H1 (cell line): Measurements from ENCODE around the gene GNB1. TPM values are rescaled to one million over a fixed set of nuclear protein-coding genes. Genes with fewer than 3 reads are reported as not detected.

Source experiments
- CTCF ChIA-PET: fragments of 300-600 bp; sonication (Branson Sonifier 250); formaldehyde crosslinking; loops from one replicate; lab custom pipeline; 2021; ENCODE audit not compliant: partially characterized antibody; lab: Charles Lee
- POLR2A ChIA-PET: fragments of 300-600 bp; sonication (Branson Sonifier 250); formaldehyde crosslinking; loops from one replicate; lab custom pipeline; 2021; ENCODE audit warnings: inconsistent platforms; ENCODE audit not compliant: partially characterized antibody; lab: Charles Lee
- DNase-seq, 2 experiments: peaks; one replicate each; pipeline versions ENCODE4 v3.0.0 to v3.0.0-alpha.2; 2010 to 2022; ENCODE audit warnings: low spot score in 2 of 2, low read depth in 1 of 2, mixed read lengths in 1 of 2
- FAIRE-seq: peaks from 2 replicates; lab custom pipeline; 2011; peaks lifted over from hg19 to GRCh38; lab: Jason Lieb, UNC
- H2AFZ ChIP-seq: 2 replicates; pipeline ENCODE4 v1.8.1; 2012; ENCODE audit warnings: low read length, inconsistent platforms
- H2AK5ac ChIP-seq: 2 replicates; pipeline ENCODE4 v1.6.1; 2013; ENCODE audit warnings: low read depth, low read length
- H2BK120ac ChIP-seq: replicated peaks from 2 replicates; pipeline ENCODE3; 2013; ENCODE audit warnings: low read depth, low read length, inconsistent platforms
- H2BK12ac ChIP-seq: 2 replicates; pipeline ENCODE4 v1.6.1; 2013; ENCODE audit warnings: low read depth, low read length
- H2BK15ac ChIP-seq: 2 replicates; pipeline ENCODE4 v1.6.1; 2013; ENCODE audit warnings: low read length
- H2BK20ac ChIP-seq: 2 replicates; pipeline ENCODE4 v1.6.1; 2013; ENCODE audit warnings: low read length
- H2BK5ac ChIP-seq: 2 replicates; pipeline ENCODE4 v1.6.1; 2013; ENCODE audit warnings: low read depth, low read length
- H3K14ac ChIP-seq: 2 replicates; pipeline ENCODE4 v1.6.1; 2013; ENCODE audit warnings: inconsistent platforms; ENCODE audit not compliant: insufficient read length
- H3K18ac ChIP-seq: 2 replicates; pipeline ENCODE4 v1.6.1; 2013; ENCODE audit warnings: low read length; ENCODE audit errors: extremely low read depth
- H3K23ac ChIP-seq: 2 replicates; pipeline ENCODE4 v1.6.1; 2013; ENCODE audit warnings: inconsistent platforms; ENCODE audit not compliant: insufficient read length
- H3K23me2 ChIP-seq: 2 replicates; pipeline ENCODE4 v1.6.1; 2013; ENCODE audit warnings: low read depth, low read length
- H3K27ac ChIP-seq: 2 replicates; pipeline ENCODE4 v1.6.1; 2011; ENCODE audit warnings: low read depth, low read length, inconsistent platforms
- H3K27me3 ChIP-seq, 4 experiments: replicated peaks in 1 of 4; 1 replicate in 1 of 4; 2 replicates in 3 of 4; pipeline versions ENCODE4 v1.6.1 to v1.8.1; 2011 to 2013; ENCODE audit warnings: low read length in 3 of 4, mild to moderate bottlenecking in 3 of 4, inconsistent platforms in 2 of 4, mixed read lengths in 2 of 4, moderate library complexity in 1 of 4; ENCODE audit not compliant: control insufficient read depth in 3 of 4, insufficient read depth in 3 of 4; ENCODE audit errors: extremely low read depth in 1 of 4
- H3K36me3 ChIP-seq, 4 experiments: 2 replicates each; pipeline versions ENCODE4 v1.6.1 to v1.8.1; 2011 to 2013; ENCODE audit warnings: mild to moderate bottlenecking in 4 of 4, low read length in 3 of 4, moderate library complexity in 2 of 4, control low read depth in 1 of 4, inconsistent platforms in 1 of 4; ENCODE audit not compliant: insufficient read depth in 4 of 4, control insufficient read depth in 2 of 4
- H3K4ac ChIP-seq: replicated peaks from 2 replicates; pipeline ENCODE3; 2013; ENCODE audit warnings: low read length, low read depth, mixed read lengths, inconsistent platforms; ENCODE audit not compliant: insufficient read length
- H3K4me1 ChIP-seq, 4 experiments: replicated peaks in 1 of 4; 1 replicate in 1 of 4; 2 replicates in 3 of 4; pipeline versions ENCODE4 v1.6.1 to v1.8.1; 2011 to 2013; ENCODE audit warnings: low read length in 3 of 4, inconsistent platforms in 2 of 4, mixed read lengths in 1 of 4; ENCODE audit not compliant: insufficient read depth in 4 of 4, control insufficient read depth in 3 of 4
- H3K4me2 ChIP-seq, 2 experiments: 2 replicates each; pipeline versions ENCODE4 v1.6.1 to v1.8.1; 2011 to 2013; ENCODE audit warnings: low read depth in 2 of 2, low read length in 2 of 2, control low read depth in 1 of 2, inconsistent platforms in 1 of 2, mild to moderate bottlenecking in 1 of 2; ENCODE audit not compliant: insufficient read depth in 1 of 2
- H3K4me3 ChIP-seq, 4 experiments: fragments of 200-600, 300-600 bp in 1 of 4; sonication (generic), shearing (Covaris generic), sonication (Bioruptor Twin) in 1 of 4; 2 replicates each; pipeline versions ENCODE4 v1.5.1 to v1.8.1; 2011 to 2016; ENCODE audit warnings: low read length in 4 of 4, low read depth in 3 of 4, control low read depth in 2 of 4, inconsistent platforms in 2 of 4, mild to moderate bottlenecking in 2 of 4, mixed read lengths in 1 of 4, moderate library complexity in 1 of 4; ENCODE audit not compliant: insufficient read depth in 2 of 4; ENCODE audit errors: extremely low read depth in 1 of 4
- H3K56ac ChIP-seq: replicated peaks from 2 replicates; pipeline ENCODE3; 2013; ENCODE audit warnings: low read depth, mild to moderate bottlenecking, mixed read lengths, low read length, inconsistent platforms; ENCODE audit not compliant: insufficient read length
- H3K79me1 ChIP-seq: 2 replicates; pipeline ENCODE4 v1.6.1; 2013; ENCODE audit warnings: low read depth, low read length, control low read depth
- H3K79me2 ChIP-seq, 2 experiments: 2 replicates each; pipeline versions ENCODE4 v1.6.1 to v1.8.1; 2012 to 2013; ENCODE audit warnings: low read length in 2 of 2, mild to moderate bottlenecking in 2 of 2, inconsistent platforms in 1 of 2; ENCODE audit not compliant: insufficient read depth in 2 of 2, control insufficient read depth in 1 of 2
- H3K9ac ChIP-seq, 4 experiments: replicated peaks in 1 of 4; 1 replicate in 1 of 4; 2 replicates in 3 of 4; pipeline versions ENCODE4 v1.6.1 to v1.8.1; 2011 to 2013; ENCODE audit warnings: low read depth in 3 of 4, low read length in 3 of 4, control low read depth in 2 of 4, mild to moderate bottlenecking in 2 of 4, moderate library complexity in 2 of 4, inconsistent platforms in 1 of 4; ENCODE audit errors: extremely low read depth in 1 of 4
- H3K9me3 ChIP-seq, 2 experiments: 2 replicates each; pipeline versions ENCODE4 v1.6.1 to v1.8.1; 2012 to 2013; ENCODE audit warnings: mild to moderate bottlenecking in 2 of 2, moderate library complexity in 2 of 2, control low read depth in 1 of 2, inconsistent platforms in 1 of 2, low read depth in 1 of 2, low read length in 1 of 2, mixed read lengths in 1 of 2; ENCODE audit not compliant: insufficient read depth in 2 of 2
- H4K20me1 ChIP-seq, 2 experiments: replicated peaks in 1 of 2; 2 replicates each; pipeline versions ENCODE3 to v1.8.1; 2011 to 2013; ENCODE audit warnings: inconsistent platforms in 2 of 2, low read length in 2 of 2, mild to moderate bottlenecking in 1 of 2; ENCODE audit not compliant: insufficient read depth in 2 of 2, control insufficient read depth in 1 of 2
- H4K5ac ChIP-seq: 2 replicates; pipeline ENCODE4 v1.6.1; 2013; ENCODE audit warnings: low read length, low read depth, mixed read lengths, inconsistent platforms; ENCODE audit not compliant: insufficient read length
- H4K8ac ChIP-seq: 2 replicates; pipeline ENCODE4 v1.8.0; 2013; ENCODE audit warnings: mild to moderate bottlenecking, moderate library complexity, low read length, inconsistent platforms; ENCODE audit not compliant: insufficient read depth; ENCODE audit errors: extremely low read depth
- H4K91ac ChIP-seq: replicated peaks from 2 replicates; pipeline ENCODE3; 2013; ENCODE audit warnings: low read length, mixed read lengths, inconsistent platforms; ENCODE audit not compliant: insufficient read length
- ATF3 ChIP-seq: IDR thresholded peaks from 2 replicates; pipeline ENCODE4 v1.6.1; 2011; ENCODE audit warnings: low read depth, mild to moderate bottlenecking, low read length; ENCODE audit not compliant: insufficient read depth
- BCL11A ChIP-seq, 2 experiments: IDR thresholded peaks; one replicate each; pipeline ENCODE4 v1.6.1; 2011; ENCODE audit warnings: low read depth in 2 of 2, low read length in 2 of 2, mild to moderate bottlenecking in 2 of 2
- CTCF ChIP-seq, 3 experiments: IDR thresholded peaks; 1 replicate in 2 of 3; 2 replicates in 1 of 3; pipeline versions ENCODE4 v1.5.1 to v1.6.1; 2011; ENCODE audit warnings: low read length in 3 of 3, mild to moderate bottlenecking in 3 of 3, inconsistent platforms in 2 of 3, low read depth in 1 of 3, moderate library complexity in 1 of 3; ENCODE audit not compliant: insufficient read depth in 1 of 3; ENCODE audit errors: control extremely low read depth in 1 of 3
- MAX ChIP-seq: IDR thresholded peaks from 2 replicates; pipeline ENCODE4 v1.6.1; 2012; ENCODE audit warnings: inconsistent platforms
- NRF1 ChIP-seq: IDR thresholded peaks from 2 replicates; pipeline ENCODE4 v1.6.1; 2011; ENCODE audit warnings: mild to moderate bottlenecking, low read depth, low read length, improper control_type of control experiment
- PHF8 ChIP-seq: fragments of 200-600 bp; sonication (generic); conservative IDR thresholded peaks from 2 replicates; pipeline ENCODE4 v1.7.1; 2012; ENCODE audit warnings: low read depth, mild to moderate bottlenecking, inconsistent platforms, low read length, moderate library complexity
- SRF ChIP-seq: IDR thresholded peaks from 2 replicates; pipeline ENCODE4 v1.6.1; 2011; ENCODE audit warnings: mild to moderate bottlenecking, low read depth, low read length, moderate library complexity
- TBP ChIP-seq: IDR thresholded peaks from 2 replicates; pipeline ENCODE4 v1.6.1; 2011; ENCODE audit warnings: low read depth, low read length, improper control_type of control experiment
- TCF12 ChIP-seq: IDR thresholded peaks from 2 replicates; pipeline ENCODE4 v1.6.1; 2011; ENCODE audit warnings: low read depth, mild to moderate bottlenecking, low read length
- WGBS, 2 experiments: shearing (Covaris generic) in 1 of 2; methylation state at CpG; one replicate each; pipeline versions ENCODE4 v1.1.6 to v1.1.7; 2013 to 2015; ENCODE audit warnings: low lambda C conversion rate in 2 of 2, mixed read lengths in 2 of 2, inconsistent platforms in 1 of 2, low coverage in 1 of 2, missing lambda C conversion rate in 1 of 2; ENCODE audit not compliant: insufficient replicate concordance in 2 of 2, insufficient coverage in 1 of 2, insufficient read length in 1 of 2; ENCODE audit errors: extremely low coverage in 1 of 2, missing lambda C conversion rate in 1 of 2; 5-methylcytosine and 5-hydroxymethylcytosine counted together
- polyA plus RNA-seq, 7 experiments: library from polyadenylated mRNA; depleted of rRNA in 3 of 7; stranded (reverse) in 5 of 7; unstranded in 2 of 7; fragments of >200 nt in 5 of 7; fragments of 200-250 nt in 2 of 7; gene quantifications; 1 replicate in 5 of 7; 2 replicates in 1 of 7; 4 replicates in 1 of 7; pipeline versions ENCODE4 v1.2.1 to v1.2.3, GENCODE V29; 2011 to 2013; ENCODE audit warnings: missing spikeins in 2 of 7, mixed read lengths in 2 of 7
- total RNA-seq: library from RNA; stranded (reverse); fragmentation: NEBNext Ultra II Directional; extraction: Animal tissue kit (Norgen Biotek cat#: 25700); gene quantifications from 2 replicates; pipeline ENCODE4 v1.2.1, GENCODE V29; 2021

The GNB1 gene
- total and polyA plus RNA-seq, 2 of the 8 experiments (the other 6 are each of a cell fraction or from before 2014, with no cell fraction given) = 343 to 382 TPM

DNA sequence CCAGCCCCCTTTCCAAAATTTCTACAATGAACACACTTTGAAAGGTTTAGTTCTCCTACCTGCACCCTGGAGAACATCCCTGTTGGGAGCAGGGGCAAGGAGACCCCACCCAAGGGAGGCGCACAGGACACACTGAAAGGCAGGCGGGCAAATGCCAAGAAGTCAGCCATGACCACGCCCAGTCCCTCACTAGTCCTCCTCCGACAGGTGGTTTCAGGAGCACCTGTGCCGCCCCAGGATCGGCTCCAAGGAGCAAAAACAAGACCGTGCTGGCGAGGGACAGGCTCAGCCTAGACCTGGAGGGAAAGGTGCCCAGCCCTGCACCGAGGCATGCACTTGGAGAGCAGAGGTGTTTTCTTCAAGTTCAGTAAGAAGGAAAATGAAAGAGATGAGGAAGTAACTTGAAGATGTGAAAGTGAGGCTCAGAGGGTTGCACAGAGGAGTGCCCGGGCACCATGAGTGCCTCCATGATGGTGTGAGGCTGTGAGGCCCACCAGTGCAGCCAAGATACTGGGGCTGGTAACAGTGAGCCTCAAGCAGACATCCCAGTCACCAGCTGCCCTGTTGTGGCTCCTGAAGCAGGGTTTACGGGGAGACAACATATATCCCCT is 93.1 kb downstream of the GNB1 start:
- ChIA-PET POLR2A (interaction anchor here (0.7 to 1.0 kb wide), 2 partner anchors 8 to 30 kb away, joined by 3 to 4 read pairs; no protein-coding TSS in a partner anchor), CTCF (interaction anchor here (0.6 to 4.8 kb wide), 7 partner anchors 8 to 805 kb away, joined by 3 to 22 read pairs (median 4); no protein-coding TSS in a partner anchor)
- FAIRE-seq (no peak), DNase-seq (no peak)
- H3K79me1 ChIP-seq = peaks cover 13% of the 10 kb centered on the region
- H3K23me2 ChIP-seq = no peaks in the 10 kb centered on the region
- H3K4me3 ChIP-seq = no peak overlapping the region
- no peak overlapping the region for H3K23ac ChIP-seq
- WGBS, 2 experiments = 91% methylated on average over 11 of the region's 11 CpGs; no CpG with 5 or more reads in 1 of the 2 experiments
- H4K5ac ChIP-seq = no peak overlapping the region
- no peak overlapping the region for H2BK20ac ChIP-seq
- no peak overlapping the region for H3K9ac ChIP-seq
- no peak overlapping the region for H2BK120ac ChIP-seq
- no peak overlapping the region for H3K14ac ChIP-seq
- H3K4me2 ChIP-seq = no peak overlapping the region
- H2AFZ ChIP-seq = no peak overlapping the region
- no peaks in the 10 kb centered on the region for H3K9me3 ChIP-seq
- H2BK15ac ChIP-seq = no peak overlapping the region
- no peak overlapping the region for H4K91ac ChIP-seq
- H3K27me3 ChIP-seq = no peaks in the 10 kb centered on the region
- H4K20me1 ChIP-seq = peaks cover 7 to 19% of the 10 kb centered on the region in 2 experiments
- peaks cover 13 to 64% (median 35%) of the 10 kb centered on the region in 4 experiments for H3K36me3 ChIP-seq
- no peak overlapping the region for H4K8ac ChIP-seq
- H3K56ac ChIP-seq = no peak overlapping the region
- no peak overlapping the region for H3K18ac ChIP-seq
- H2BK5ac ChIP-seq = no peak overlapping the region
- H2AK5ac ChIP-seq = no peak overlapping the region
- H3K4ac ChIP-seq = no peak overlapping the region
- no peaks in the 10 kb centered on the region for H3K4me1 ChIP-seq
- peaks cover 0 to 36% of the 10 kb centered on the region in 2 experiments; a peak in 2 of 4 replicates for H3K79me2 ChIP-seq
- no peak overlapping the region for H3K27ac ChIP-seq
- no peak overlapping the region for H2BK12ac ChIP-seq
- TF ChIP-seq BCL11A (IDR thresholded peaks at IDR 0.05; ENCODE audit: low read depth in 2 of 2, low read length in 2 of 2) (no peak), NRF1 (no peak), TBP (no peak), MAX (no peak), ATF3 (no peak), PHF8 (no peak), TCF12 (no peak), SRF (no peak), CTCF (IDR thresholded peaks at IDR 0.05; ENCODE audit: control extremely low read depth in 1 of 3, insufficient read depth in 1 of 3, low read depth in 1 of 3, low read length in 3 of 3) (no peak)
